Head of caudate nucleus (tissue), 42 donors: ENCODE results near the gene LRRC59.
"Not testable (repeated sequence)": the region's sequence is repeated elsewhere in the genome, so short reads cannot be mapped to it uniquely, and the experiment has no call there.

Experiments used
- DNase-seq, 42 donors: peaks; one replicate each; pipeline versions ENCODE4 v3.0.0 to v3.0.0-alpha.2; 2020 to 2021; ENCODE audit warnings: mixed read lengths in 7 of 42
- intact Hi-C: fragments of 100-400 bp; cut with DNase I; formaldehyde crosslinking; loops from one replicate; pipeline ENCODE4 v1.15.0; 2022

LRRC59 gene

GRCh38 chr17:50425682-50426471, 28.6 kb upstream of the LRRC59 start, which contains the start of gene ACSF2:
Gene ACSF2 (plus strand): TSS chr17:50426218. CDS start chr17:50426262, 44 bp downstream.
- intact Hi-C loops, result no loop called here
- DNase-seq, result peak in 36 of 42 donors; percentile 9 to 73 (median 46)

DNA sequence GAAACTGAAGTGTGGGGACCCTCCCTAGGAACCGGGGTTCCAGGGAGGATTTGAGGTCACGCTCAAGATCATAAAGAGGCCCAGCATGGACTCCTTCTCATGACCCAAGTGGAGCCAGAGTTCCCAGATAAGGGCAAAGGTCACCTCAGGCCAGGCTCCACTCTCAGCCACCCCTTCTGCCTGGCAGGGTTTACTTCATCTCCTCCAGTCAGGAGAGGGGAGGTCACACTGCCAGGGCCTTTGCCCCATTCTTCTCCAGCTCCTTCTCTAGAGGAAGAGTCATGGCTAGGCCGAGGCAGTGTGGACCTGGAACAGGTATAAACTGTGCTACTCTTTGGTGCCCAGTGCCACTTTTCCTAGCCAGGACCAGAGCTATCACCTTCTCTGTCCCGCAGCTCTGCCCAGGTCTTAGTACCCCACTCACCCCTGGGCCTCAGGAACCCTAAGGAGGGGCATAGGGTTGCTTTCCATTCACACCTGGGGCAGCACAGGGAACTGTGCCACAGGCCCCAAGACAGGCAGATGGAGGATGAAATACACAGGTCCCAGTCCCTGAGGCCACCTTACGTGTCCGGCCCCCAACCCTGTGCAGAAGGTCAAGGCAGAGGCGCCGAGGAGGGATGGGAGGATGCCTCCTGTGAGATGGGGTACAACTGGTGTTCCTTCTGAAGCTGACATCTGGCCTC, 27.8 kb upstream of the LRRC59 start:
- no peak for DNase-seq
- intact Hi-C loops, result no loop called here

DNA sequence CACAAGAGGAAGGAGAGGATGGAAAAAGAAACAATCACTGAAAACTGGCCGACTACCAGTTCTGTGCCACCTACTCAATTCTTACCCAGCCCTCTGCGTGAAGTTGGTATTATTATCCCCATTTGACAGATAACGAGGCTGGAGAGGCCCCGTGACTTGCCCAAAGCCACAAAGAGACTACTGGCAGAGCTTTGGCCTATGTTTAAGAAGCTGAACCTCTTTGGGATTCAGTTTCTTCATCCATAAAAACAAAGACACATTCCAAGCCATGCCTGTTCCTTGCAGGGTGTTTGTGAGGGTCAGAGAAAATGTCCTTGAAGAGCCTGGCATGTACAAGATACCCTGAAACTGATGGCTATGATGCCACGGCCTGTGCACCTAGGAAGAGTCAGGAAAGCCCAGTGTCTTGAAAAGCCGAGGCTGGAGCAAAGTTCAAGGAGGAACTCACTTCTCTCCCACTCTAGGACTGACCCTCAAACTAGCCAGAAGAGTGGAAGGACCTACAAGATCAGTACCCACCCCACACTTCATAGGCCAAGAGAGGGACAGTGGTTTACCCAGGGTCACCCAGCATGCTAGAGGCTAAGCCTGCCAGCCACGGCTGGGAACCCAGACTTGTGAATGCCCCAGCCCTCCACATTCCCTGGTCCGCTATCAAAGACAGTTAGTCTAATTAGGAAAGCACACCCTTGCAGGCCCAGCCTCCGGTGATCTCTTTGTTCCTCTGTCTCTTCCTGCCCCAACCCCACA, 27.1 kb upstream of the LRRC59 start:
- intact Hi-C loops, result no loop called here
- DNase-seq, result no peak

DNA sequence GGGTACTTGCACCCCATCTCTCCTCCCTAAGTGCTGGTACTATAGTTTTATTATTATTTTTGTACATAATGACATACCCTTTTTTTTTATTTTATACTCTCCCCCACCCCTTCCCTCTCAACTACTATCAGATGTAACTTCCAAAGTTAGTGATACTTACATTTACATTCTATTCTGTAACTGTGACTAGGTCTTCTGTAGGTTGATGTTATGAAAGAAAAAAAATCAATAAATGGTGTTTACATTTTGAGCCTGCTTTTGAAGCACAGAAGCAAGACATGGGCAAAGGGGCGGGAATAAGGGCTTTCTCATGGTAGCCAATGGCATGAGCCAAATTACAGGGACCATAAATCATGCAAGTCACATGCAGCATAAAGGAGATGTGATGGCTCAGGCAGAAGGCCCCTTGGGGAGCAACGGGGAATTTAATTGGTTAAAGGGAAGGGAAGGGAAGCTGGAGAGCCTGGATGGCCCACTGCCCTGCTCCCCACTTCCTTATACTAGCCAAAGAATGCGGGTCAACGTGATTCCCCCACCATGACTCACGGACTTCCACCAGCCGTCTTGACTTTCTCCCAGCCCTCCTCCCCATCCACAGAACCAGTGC, 26.3 kb upstream of the LRRC59 start:
- intact Hi-C loops, result no loop called here
- DNase-seq, result no peak

GRCh38 chr17:50422738-50423137, 25.4 kb upstream of the LRRC59 start:
- no peak for DNase-seq
- intact Hi-C loops, result no loop called here

DNA sequence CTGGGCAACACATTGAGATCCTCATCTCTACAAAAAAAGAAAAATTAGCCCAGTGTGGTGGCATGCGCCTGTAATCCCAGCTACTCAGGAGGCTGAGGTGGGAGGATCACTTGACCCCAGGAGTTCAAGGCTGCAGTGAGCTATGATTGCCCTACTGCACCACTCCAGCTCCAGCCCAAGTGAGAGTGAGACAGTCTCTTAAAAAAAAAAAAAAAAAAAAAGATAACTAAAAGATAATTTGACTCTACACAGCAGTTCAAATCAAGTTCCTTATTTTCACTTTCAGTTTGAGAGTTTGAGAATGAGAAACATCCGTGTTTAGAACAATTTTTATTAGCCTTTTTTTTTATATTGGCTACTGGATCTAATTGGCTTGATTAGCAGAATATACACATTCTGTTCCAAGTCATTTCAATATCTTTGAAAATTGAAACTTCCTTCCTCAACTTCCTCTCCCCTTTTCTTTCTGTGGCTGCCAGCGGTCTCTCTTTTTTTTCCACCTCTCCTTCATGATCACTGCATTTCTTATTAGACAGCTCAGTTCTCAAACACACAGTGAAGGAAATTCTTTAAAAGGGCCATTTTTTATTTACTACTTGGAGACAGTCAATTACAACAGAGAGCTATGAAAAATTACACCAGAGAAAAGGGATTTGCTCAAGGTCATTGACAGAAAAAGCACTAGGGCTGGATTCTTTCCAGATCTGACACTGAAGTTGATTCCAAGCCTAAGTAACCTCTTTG, 24.2 kb upstream of the LRRC59 start:
- intact Hi-C loops, result no loop called here
- DNase-seq, result no peak

DNA sequence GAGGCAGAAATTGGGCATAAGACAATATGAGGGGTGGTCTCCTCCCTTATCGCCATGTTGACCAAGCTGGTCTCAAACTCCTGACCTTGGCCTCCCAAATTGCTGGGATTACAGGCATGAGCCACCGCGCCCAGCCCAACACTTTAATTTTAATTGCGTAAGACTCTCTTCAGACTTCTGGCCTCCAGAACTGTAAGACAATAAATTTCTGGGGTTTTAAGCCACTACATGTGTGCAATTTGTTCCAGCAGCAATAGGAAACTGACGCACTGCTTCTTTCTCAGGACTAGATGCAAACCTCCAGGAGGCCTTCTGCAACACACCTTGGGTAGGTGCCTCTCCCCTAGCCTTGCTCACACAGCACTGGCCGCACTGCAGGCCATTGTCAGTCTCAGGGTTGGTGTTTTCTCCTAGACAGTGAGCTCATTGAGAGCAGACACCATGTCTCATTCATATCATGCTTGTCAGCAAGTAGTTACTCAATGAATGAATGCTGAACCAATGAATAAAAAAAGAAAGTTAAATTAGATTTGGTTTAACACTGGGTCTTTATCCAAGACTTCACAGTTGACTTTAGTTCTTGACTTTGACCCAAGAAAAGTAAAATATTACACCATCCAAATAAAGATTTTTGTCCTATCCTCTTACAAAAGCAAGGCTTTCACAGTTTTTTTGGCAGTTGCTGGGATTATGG, 23.2 kb upstream of the LRRC59 start:
- intact Hi-C loops, result no loop called here
- DNase-seq, result no peak

GRCh38 chr17:50419577-50419976, 22.3 kb upstream of the LRRC59 start:
- intact Hi-C loops, DNase-seq: not testable (repeated sequence)

DNA sequence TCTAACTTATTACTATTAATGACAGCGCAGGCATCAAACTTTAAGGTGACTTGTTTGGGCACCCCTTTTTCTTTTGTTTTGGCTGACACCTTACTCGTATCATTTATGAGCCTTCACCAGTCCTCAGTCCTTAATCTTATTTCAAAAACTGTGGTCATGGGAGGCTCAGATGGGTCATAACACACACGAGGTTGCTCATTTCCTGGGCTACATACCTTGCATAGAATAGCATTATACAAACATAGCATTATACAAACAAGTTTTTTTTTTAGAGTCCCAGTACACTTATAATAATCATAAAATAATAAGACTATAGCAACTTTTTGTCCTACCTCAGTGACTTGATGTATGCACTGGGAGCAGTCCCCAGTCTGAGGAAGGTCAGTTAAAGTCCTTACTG, 17.5 kb upstream of the LRRC59 start:
- DNase-seq, result no peak
- intact Hi-C loops, result no loop called here

- intact Hi-C loops, result no loop called here
These were observed 14.9 kb upstream of the LRRC59 start for GRCh38 chr17:50412188-50412732.

GRCh38 chr17:50407921-50408320, 10.6 kb upstream of the LRRC59 start:
- no peak for DNase-seq
- intact Hi-C loops, result no loop called here

More at GRCh38 chr17:50412188-50412732, 14.9 kb upstream of the LRRC59 start:
- no peak for DNase-seq

- DNase-seq, result peak in 1 of 42 donors; percentile 16
- intact Hi-C loops, result no loop called here
These were observed 9.3 kb upstream of the LRRC59 start for GRCh38 chr17:50406578-50406977.

DNA sequence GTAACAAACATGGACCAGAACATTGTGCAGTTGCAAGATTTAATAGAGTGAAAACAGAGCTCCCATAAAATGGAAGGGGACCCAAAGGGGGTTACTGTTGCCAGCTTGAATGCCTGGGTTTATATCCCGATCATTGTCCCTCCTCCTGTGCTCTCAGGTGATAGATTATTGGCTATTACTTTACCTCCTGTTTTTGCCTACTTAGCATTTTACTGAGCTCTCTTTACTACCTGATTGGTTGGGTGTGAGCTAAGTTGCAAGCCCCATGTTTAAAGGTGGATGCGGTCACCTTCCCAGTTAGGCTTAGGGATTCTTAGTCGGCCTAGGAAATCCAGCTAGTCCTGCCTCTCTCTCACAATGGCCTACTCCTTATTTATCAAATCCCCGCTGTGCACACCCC, 8.0 kb upstream of the LRRC59 start:
- intact Hi-C loops, DNase-seq: not testable (repeated sequence)

DNA sequence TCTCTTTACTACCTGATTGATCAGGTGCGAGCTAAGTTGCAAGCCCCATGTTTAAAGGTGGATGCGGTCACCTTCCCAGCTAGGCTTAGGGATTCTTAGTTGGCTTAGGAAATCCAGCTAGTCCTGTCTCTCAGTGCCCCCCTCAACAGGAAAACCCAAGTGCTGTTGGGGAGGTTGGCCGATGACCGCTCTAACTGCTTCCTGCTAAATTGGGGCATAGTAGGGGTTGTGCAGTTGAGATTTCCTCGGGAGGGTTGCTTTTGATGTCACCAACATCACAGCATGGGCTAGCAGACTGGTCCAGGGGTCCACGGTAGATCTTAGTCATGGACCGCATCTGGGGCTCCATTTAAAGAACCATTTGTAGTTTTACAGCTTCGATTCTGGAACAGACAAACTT, 2.3 kb upstream of the LRRC59 start:
- intact Hi-C loops, DNase-seq: not testable (repeated sequence)

DNA sequence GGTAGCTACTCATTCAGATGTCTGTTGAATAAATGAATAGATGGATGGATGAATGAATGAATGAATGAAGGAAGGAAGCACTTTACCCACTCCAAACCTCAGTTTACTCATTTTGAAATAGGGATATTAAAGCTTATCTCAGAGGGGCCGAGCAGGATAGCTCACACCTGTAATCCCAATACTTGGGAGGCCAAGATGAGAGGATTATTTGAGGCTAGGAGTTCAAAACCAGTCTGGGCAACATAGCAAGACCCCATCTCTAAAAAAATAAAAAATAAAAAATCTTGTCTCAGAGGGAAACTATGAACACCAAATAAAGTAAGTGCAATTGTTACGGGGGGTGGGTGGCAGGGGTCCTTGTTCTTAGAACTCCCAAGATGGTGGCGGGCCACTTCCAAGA, 1.3 kb upstream of the LRRC59 start:
- intact Hi-C loops, result not testable (repeated sequence)

GRCh38 chr17:50397919-50398285, 579 bp upstream of the LRRC59 start:
- DNase-seq, result no peak
- intact Hi-C loops, result no loop called here

More for the DNA sequence above, 1.3 kb upstream of the LRRC59 start:
- DNase-seq, result not testable (repeated sequence)

- intact Hi-C loops, result no loop called here
- DNase-seq, result peak in 23 of 42 donors; percentile 5 to 51 (median 26)
These were observed 837 bp downstream of the LRRC59 start for GRCh38 chr17:50396261-50397110.
